ENCODE results near the gene CPNE4.

CPNE4 gene

DNA sequence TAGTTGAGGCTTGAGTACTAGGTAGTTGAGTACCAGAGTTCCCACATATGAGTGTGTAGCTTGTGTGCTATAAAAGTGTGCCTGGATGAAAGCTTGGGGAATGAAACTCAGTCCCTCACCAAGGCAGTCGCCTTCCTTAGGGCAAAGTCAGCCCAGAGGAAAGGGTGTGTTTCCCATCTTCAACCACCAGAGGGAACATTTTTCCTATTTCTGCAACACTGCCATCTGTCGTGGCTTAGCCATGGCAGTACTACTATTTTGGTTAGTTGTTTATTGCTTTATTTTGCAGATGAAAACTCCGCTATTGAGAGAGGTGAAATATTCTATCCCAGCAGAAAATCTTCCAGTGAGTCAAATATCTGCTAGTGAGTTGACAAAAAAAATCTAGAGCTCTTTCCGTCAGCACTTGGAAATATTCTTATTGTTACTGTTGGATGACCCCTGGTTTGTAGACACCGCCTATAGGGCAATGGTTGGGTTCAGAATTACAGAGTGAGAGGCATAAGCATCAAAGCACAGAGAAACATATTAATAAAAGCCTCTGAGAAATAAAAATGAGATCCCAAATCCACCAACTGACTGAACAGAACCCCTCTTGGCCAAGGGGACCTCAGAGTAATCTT is 239.9 kb downstream of the CPNE4 start:
- TF ChIP-seq CTCF (IDR thresholded peaks at IDR 0.05; ENCODE audit: low read depth, low read length, missing control alignments), result peak; percentile 88
- no peak overlapping the region for H3K4me3 ChIP-seq (ENCODE audit: low read depth, low read length)
- peak; percentile 44 for DNase-seq (ENCODE audit: low read depth)
- in situ Hi-C loops (cut with HindIII; ENCODE audit: low sequenced_read_pairs), result loop anchor here (5.0 kb wide), 1 partner anchor 232 kb away; no protein-coding TSS in a partner anchor

DNA sequence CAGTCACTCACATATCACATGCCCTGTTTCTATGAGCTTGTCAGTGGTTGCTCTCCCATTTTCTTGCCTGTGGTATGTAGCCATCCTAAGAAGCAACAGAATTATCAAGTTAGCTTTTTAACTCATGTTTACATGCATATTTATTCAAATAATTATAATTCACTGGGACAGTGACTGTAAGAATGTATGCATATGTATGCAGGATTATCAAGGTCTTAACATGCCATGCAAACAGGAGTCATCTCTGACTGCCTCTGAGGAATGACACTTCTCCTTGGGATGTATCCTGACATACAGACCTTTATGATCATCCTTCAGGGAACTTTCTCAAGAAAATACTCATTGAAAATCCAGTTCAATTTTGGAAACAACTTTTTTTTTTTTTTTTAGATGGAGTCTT is 240.9 kb downstream of the CPNE4 start:
- in situ Hi-C loops (cut with HindIII; ENCODE audit: low sequenced_read_pairs), result no loop called here
- no peak overlapping the region for H3K4me3 ChIP-seq (ENCODE audit: low read depth, low read length)
- no peak for TF ChIP-seq CTCF (IDR thresholded peaks at IDR 0.05; ENCODE audit: low read depth, low read length, missing control alignments)
- no peak for DNase-seq (ENCODE audit: low read depth)

DNA sequence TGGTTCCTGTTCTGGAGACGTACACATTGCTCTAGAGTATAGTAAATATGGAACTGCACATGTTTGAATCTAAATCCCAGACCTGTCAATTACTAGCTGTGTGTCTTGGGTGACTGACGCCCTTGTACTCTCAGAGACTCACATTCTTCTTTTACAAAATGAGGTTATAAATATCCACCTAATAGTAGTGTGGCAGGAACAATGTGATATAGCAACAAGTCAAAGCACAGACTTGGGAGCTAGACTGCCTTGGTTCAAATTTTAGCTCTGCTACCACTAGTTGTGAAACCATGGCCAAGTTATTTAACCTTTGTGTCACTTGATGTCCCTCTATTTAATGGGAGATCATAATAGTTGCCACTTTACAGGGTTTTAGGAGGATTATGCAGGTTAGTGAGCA is 245.6 kb downstream of the CPNE4 start:
- DNase-seq (ENCODE audit: low read depth), result no peak
- no peak for TF ChIP-seq CTCF (IDR thresholded peaks at IDR 0.05; ENCODE audit: low read depth, low read length, missing control alignments)
- no peak overlapping the region for H3K4me3 ChIP-seq (ENCODE audit: low read depth, low read length)
- in situ Hi-C loops (cut with HindIII; ENCODE audit: low sequenced_read_pairs), result no loop called here

DNA sequence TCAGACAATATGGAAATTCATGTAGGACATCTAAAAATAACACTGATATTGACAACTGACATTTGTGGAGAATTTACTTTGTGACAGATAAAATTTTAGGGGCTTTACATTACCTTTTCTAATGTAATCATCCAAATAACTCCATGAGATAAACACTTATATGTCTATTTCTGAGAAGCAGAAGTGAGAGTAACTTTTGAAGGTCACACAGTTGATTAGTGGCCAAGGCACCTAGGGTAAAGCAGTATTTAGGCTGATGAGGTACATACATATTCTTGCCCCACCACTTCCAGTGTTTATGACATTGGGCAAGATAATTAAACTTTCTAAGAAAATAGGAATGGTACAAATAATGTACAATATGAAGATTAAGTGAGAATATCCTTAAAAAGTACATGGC is 248.4 kb downstream of the CPNE4 start:
- no peak overlapping the region for H3K4me3 ChIP-seq (ENCODE audit: low read depth, low read length)
- no peak for TF ChIP-seq CTCF (IDR thresholded peaks at IDR 0.05; ENCODE audit: low read depth, low read length, missing control alignments)
- no peak for DNase-seq (ENCODE audit: low read depth)
- in situ Hi-C loops (cut with HindIII; ENCODE audit: low sequenced_read_pairs), result no loop called here

DNA sequence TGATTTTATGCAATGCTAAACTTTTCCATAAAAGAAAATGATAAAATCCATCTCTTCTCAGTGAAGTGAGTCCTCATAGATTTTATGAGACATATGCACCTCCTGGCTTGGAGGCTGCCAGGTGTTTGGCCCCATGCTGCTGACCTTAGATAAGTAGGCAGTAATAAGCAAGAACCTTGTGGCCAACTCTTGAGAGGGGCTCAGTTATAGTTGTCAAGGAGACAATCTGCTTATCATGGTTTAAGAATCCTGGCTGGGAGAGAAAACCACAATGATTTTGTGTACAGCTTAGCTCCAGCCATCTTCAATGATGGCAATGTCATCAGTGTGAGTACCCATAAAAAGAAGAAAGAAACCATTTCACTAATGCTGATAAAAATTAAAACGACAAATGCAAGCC is 252.1 kb downstream of the CPNE4 start:
- in situ Hi-C loops (cut with HindIII; ENCODE audit: low sequenced_read_pairs), result no loop called here
- no peak for DNase-seq (ENCODE audit: low read depth)
- no peak for TF ChIP-seq CTCF (IDR thresholded peaks at IDR 0.05; ENCODE audit: low read depth, low read length, missing control alignments)
- no peak overlapping the region for H3K4me3 ChIP-seq (ENCODE audit: low read depth, low read length)

- no peak for TF ChIP-seq CTCF (IDR thresholded peaks at IDR 0.05; ENCODE audit: low read depth, low read length, missing control alignments)
- no peak overlapping the region for H3K4me3 ChIP-seq (ENCODE audit: low read depth, low read length)
- in situ Hi-C loops (cut with HindIII; ENCODE audit: low sequenced_read_pairs), result no loop called here
- no peak for DNase-seq (ENCODE audit: low read depth)
Observed at GRCh38 chr3:131778526-131778925, 256.3 kb downstream of the CPNE4 start.
